NCI-H2081 treated with DMSO at 0.1 percent for 48 hours (cell line): ENCODE measurements around the gene REPS2.
"Not testable (repeated sequence)": the region's sequence is repeated elsewhere in the genome, so short reads cannot be mapped to it uniquely, and the experiment has no call there.

Source experiments
- DNase-seq: peaks from one replicate; lab custom pipeline; 2025; lab: John Stamatoyannopoulos, UW

Gene REPS2

DNA sequence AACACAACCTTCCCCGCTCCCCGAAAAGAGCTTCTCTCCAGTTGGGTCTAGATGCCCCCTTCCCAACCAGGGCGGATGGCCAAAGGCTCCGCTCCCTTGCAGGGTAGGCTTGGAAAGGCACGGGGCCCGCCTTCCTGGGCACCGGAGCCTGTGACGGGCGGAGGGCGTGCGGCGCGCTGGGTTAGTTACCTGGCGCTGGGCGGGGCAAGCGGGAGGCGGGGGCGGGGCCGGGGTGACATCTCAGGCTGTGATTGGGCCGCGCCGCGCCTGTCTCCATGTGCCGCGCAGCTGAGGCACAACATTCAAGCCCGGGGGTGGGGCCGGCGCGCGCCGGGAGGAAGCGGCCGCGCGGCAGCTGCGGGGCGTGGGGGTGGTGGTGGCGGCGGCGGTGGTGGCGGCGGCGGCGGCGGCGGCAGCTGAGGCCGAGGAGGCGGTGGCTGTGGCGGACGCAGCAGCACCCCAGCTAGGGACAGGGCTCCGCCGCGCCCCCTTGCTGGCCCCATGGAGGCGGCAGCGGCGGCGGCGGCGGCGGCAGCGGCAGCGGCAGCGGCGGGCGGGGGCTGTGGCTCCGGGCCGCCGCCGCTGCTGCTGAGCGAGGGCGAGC is at the start of gene REPS2:
Gene REPS2 (plus strand): TSS at position 298 of the 604 bp plus-strand sequence. CDS start 204 bp downstream, at position 502.
- peak; percentile 8 for DNase-seq

DNA sequence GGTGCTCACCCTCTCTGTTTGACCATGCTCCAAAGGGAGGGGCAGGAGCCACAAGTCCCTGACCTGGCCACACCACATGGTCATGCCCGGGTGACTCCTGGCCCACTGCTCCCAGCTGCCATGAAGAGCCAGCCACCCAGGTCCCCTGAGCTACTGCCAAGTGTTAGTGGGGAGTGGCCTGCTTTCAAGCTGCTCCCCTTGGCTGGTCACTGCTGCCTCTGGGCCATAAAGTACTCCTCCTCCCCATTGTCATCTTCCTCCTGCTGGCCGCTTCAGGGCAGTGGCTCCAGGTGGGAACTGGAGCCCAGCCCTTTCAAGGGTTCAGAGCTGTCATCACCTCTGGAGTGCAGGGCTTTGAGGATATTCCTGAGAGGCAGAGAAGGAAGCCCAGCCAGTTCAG is 49.0 kb upstream of the REPS2 start:
- DNase-seq: no peak

DNA sequence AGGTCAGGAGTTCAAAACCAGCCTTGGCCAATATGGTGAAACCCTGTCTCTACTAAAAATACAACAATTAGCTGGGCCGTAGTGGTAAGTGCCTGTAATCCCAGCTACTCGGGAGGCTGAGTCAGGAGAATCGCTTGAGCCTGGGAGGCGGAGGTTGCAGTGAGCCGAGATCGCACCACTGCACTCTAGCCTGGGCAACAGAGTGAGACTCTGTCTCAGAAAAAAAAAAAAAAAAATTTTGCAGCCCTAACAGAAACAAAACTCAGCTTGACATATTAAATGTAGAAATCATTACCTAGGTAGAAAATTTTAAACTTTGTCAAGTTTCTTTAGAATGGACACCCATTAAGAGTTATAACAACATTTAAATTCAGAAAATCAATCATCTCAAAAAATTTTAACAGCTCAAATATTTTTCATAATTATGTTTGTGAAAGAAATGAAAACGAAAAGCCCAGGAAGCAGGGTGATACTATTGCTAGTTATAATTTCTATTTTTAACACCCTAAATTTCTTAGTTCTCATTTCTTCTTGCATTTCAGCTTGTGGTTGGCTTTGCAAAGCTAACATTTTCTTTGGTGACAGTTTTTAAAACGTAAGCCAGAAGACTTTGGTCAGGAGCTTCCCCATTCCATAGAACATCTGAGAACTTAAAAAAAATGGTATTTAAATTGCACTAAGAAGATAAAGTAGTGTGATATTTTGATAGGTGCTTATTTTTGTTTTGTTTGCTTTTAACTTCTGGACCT is 43.0 kb upstream of the REPS2 start:
- no peak for DNase-seq

DNA sequence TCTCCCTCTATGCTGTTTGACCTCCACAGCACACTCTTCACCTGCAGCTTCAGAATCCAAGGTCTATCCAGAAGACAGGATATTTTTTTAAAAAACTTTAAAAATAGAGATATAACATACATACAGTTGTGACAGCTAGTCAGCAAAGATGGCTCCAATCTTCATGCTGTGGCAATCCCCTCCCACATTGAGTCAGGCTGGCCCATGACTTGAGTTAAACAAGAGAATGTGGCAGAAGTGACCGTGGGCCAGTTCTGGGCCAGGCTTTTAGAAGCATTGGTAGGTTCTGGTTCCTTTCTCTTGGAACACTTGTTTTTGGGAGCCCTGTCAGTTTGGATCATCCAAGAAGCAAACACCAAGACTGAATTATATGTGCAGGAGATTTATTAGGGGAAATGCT is 36.1 kb upstream of the REPS2 start:
- no peak for DNase-seq

DNA sequence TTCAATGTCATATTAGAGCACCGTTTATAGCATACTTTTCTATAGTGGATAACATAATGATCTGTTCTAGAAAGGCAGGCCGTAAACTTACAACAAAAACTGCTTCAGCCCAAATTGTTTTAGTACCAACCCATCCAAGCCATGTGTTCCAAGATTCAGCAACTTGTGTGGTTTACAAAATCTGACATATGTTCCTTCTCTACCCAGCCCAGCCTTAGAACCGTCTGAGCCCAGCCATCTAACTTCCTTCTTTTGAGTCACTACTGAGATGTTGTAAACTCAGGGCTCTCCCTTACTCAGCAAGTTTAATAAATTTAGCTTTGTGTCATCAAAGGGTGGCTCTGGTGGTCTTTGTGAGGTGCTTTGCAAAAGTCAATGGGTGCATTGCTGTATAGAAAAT is 32.4 kb upstream of the REPS2 start:
- no peak for DNase-seq

DNA sequence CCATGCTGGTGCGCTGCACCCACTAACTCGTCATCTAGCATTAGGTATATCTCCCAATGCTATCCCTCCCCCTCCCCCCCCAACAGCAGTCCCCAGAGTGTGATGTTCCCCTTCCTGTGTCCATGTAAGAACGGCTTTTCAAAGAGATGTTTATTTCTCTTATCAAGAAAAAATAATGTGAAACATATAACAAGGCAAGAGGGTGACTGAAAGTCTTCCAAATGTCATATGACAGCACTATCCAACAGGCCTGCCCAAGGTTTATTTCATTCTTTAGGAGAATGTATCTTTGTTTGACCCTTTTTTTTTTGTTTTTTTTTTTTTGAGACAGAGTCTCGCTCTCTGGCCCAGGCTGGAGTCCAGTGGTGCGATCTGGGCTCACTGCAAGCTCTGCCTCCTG is 29.9 kb upstream of the REPS2 start:
- no peak for DNase-seq

DNA sequence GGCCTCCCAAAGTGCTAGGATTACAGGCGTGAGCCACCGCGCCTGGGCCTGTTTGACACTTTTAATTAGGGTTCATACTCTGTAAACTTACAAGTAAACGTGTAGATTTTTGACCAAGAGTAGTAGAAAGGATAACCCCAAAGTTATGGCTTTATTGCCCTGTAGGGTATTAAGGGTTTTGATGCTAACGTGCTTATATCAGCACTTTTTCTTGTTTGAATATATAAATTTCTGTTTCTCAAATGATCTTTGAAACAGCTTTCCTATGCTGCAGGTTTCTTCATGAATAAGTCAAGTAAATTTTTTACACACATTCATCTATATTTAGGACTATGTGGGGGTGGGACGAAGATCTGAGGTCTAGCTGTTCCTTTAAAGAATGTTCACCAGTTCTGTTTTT is 29.3 kb upstream of the REPS2 start:
- no peak for DNase-seq

DNA sequence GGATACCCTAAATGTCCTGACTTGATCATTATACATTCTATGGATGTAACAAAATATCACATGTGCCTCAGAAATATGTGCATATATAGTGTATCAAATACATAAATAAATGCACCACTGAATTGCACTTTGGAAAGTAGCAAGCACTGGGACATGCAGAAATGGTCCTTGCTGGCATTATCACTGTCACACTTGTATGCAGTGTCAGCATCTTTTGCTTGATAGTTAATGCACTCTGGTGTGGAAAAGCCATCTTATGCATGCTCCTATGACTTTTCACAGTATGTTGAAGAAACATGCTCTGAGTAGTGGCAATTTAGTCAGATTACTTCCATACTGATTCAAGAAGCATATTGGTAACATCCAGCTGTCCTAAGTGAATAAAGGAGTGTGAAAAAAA is 27.5 kb upstream of the REPS2 start:
- DNase-seq: no peak

DNA sequence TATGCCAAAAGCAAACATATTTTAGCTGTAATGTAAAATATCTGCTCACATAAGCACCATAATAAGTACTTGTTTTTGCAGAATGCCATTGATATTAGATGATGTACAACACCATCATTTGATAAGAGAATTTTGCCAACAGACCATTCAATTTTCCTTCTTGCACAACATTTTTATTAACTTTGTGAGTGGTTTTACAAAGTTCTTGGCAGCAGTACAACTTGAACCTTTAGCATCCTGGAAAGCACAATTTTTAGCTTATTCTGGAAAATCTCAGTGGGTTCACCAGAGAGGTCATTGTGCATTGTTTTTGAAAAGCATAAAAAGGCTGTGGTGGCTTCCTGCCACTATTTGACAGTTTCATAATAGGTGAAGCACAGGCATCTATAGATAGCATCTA is 26.4 kb upstream of the REPS2 start:
- DNase-seq: no peak

DNA sequence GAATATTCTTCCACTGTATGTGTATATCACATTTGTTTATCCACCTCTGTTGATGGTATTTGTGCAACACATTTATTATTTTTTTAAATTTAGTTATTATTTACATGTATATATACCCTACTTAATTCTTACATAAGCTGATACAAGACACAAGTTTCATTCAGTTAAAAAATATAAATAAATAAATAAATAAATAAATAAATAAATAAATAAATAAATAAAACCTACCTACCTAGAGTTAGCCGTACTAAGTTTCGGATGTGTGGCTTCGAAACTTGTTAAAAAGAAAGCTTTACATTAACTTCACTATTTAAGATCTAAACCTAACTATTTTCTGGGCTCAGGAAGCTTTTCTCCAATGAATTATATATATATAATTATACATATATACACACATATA is 23.3 kb upstream of the REPS2 start:
- DNase-seq: no peak

DNA sequence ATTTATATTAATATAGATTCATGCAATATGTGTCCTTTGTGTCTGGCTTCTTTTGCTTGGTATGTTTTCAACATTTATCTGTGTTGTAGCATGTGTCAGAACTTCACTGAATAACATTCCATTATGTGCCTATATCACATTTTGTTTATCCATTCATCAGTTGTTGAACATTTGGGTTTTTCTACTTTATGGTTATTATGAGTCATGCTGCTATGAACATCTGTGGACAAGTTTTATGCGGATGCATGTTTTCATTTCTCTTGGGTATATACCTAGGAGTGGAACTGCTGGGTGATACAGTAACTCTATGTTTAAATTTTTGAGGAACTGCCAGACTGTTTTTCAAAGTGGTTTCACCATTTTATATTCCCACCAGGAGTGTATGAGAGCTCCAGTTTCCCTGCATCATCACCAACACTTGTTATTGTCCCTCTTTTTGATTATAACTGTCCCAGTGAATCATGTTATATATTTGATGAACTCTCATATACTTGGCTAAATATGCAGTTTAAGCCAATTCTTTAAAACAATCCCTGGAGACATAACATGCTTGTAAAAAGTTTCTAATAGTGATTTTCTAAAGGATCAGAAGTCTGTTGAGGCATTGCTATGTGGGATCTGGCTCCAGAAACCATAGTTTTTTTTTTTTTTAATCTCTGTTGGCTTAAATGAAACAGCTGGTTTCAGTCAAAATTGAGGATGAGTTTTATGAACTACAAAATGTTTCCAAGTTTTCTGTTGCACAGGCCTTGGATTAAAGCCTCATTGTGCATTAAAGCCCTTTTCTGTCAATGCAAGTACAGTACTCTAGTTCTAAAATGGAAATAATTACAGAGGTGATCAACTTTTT is 21.6 kb upstream of the REPS2 start:
- no peak for DNase-seq

DNA sequence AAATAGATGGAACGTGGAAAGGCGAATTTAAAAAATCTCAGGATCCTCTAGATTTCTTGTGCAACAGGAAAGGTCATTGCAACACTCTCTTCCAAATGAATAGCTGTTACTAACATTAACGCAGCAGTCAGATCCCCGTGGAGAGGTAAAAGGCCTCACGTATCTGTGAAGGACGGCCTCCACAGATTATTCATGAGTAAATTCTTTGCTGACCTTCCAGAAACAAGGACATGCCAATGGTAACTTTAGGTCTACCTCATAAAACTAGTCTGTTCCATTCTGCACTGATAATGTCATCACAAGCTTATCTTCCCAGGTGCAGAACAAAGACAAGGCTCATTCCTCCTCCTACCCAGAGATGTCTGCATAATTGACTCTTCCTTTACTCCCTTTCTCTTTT is 16.1 kb upstream of the REPS2 start:
- no peak for DNase-seq

DNA sequence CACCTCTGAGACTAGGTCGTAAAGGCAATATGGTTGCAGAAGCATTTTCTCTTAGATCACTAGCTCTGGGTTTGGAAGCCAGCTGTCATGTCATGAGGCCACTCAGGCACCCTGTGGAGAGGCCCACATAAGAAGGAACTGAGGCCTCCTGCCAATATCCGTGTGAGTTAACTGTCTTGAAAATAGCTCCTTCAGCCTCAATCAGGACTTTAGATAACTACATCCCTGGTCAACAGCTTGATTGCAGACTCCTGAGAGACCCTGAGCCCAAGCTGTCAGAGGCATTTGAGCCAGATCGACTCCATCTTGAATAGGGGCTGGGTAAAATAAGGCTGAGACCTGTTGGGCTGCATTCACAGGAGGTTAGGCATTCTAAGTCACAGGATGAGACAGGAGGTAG is 15.1 kb upstream of the REPS2 start:
- DNase-seq: no peak

DNA sequence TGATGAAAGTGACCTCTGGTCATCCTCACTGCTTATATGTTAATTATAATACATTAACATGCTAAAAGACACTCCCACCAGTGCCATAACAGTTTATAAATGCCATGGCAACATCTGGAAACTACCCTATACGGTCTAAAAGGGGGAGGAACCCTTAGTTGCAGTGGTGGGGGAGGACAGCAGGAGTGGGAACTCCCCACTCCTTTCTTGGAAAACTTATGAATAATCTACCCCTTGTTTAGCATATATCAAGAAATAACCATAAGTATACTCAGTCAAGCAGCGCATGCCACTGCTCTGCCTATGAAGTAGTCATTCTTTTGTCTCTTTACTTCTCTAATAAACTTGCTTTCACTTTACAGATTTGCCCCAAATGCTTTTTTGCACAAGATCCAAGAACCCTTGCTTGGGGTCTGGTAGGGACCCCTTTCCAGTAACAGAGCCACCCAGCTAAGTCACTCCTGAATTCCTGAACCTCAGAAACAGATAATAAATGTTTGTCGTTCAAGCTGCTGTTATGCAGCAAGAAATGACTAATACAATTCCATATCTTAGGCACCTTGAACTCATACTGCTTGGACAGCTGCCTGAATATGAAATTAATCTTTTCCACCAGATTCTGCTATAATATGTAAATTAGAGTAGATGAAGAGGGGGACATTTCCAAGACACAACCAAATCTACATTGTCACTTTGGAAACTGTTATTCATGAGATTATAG is 14.4 kb upstream of the REPS2 start:
- no peak for DNase-seq

DNA sequence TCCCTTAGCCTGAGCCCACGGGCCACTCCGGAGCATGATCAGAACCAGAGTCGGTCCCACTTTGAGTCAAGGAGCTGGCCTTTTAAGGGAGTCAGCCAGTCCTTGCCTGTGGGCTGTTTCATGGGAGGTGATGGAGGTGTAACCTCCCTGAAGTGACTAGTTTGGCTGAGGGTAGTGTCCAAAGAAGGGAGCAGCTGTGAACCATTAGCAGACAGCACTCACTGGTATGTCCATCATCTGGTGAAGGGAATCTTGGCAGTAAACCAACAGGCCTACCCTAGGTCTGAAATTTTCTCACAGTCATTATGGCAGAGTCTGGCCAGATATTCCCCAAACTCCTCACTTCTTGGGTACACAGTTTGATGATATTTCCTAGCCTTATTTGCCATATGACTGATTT is 12.3 kb upstream of the REPS2 start:
- no peak for DNase-seq

DNA sequence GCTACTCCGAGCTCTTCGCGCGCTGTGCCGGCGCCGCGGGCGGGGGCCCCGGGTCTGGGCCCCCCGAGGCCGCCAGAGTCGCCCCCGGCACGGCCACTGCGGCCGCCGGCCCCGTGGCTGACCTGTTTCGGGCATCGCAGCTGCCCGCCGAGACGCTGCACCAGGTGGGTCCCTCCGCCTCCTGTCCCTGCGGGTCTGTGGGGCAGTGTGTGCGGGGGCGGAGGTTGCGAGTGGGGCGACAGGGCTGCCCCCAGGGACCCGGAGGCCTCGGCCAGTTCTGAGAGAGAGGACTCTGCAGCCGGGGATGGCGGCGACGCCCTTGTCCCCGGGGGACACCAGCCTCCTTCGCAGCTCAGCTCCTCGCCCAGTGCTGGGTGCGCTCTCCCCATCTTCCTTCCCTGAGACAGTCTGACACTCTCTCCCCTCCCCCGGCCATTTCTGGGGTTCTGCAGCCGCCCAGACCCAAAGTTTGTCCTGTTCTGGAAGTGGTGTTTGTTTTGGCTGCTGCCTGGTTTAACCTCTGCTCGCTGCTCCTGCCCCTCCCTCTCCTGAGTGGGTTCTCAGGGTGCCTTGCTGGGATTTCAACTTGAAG is 609 bp downstream of the REPS2 start:
- no peak for DNase-seq

DNA sequence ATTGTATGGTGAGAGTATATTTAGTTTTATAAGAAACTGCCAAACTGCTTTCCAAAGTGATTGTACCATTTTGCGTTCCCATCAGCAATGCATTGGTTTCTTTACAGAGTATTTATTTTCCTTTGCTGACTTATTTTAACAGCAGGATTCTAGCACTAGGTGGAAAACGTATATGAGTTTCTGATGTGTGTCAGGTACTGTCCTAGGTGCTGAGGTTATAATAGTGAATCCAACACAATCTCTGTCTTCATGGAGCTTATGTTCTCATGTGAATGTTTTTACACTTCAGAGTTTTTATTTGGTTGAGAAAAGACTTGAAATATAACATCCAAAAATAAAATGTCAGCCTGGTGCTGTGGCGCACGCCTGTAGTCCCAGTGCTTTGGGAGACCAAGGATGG is 4.0 kb downstream of the REPS2 start:
- no peak for DNase-seq

DNA sequence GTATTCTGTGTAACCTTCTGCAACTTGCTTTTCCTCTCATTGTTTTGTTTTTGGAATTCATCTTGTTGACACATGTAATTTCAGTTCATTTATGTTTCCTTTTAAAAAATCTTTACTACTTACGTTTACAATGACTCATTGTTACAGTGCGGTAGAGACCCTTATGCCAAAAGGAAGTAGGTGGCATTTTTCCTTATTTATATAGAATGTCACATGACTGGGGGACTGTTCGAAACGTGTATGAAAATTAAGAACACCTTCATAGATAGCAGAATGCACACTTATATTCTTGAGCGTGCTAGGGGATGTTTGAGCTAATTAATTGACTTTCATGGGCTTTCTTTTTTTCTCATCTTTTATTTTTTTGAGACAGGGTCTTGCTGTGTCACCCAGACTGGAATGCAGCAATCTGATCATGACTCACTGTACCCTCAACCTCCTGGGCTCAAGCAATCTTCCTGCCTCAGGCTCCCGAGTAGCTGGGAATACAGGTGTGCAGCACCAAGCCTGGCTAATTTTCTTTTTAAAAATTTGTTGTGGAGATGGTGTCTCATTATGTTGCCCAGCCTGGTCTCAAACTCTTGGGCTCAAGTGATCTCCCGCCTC is 7.3 kb downstream of the REPS2 start:
- DNase-seq: no peak

DNA sequence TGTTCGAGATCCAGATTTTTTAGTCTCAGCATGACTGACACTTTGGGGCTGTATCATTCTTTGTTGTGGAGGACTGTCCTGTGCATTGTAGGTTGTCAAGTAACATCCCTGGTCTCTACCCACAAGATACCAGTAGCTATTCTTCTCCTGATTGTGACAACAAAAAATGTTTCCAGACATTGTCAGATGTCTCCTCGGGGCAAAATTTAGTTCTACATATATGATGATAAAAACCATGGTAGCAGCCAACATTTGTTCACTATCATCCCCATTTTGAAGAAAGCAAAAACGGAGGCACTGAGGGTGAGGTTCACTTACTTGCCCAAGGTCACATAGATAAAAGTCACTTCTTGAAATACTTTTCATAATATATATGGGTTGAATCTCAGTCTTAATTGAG is 11.3 kb downstream of the REPS2 start:
- DNase-seq: no peak

DNA sequence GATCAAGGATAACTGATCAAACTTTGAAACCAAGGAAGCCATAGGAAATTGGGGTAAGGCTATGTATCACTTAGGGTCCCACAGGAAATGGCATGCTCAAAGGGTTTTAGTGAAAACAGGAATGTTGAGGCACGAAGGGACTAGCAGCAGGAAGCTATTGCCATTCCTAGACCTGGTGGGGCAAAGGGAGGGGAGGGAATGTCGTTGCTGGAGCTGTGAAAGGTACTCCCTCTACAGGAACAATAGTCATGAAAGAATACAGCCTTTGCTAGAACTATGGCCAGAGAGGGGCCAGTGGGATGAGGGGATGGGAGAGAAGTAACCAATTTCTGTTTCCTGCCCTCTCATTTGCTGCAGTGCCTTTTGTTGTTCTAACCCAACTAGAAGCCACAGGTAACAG is 11.9 kb downstream of the REPS2 start:
- no peak for DNase-seq

DNA sequence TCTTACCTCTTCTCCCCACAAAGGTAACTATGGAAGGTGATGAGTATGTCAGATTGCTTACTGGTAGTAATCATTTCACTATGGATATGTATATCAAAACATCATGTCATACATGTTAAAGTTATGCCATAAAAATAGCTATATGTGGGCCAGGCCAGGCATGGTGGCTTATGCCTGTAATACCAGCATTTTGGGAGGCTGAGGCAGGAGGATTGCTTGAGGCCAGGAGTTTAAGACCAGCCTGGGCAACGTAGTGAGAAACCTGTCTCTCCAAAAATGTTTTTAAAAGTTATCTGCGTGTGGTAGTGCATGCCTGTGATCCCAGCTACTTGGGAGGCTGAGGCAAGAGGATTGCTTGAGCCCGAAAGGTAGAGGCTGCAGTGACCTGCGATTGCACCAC is 16.2 kb downstream of the REPS2 start:
- not testable (repeated sequence) for DNase-seq

DNA sequence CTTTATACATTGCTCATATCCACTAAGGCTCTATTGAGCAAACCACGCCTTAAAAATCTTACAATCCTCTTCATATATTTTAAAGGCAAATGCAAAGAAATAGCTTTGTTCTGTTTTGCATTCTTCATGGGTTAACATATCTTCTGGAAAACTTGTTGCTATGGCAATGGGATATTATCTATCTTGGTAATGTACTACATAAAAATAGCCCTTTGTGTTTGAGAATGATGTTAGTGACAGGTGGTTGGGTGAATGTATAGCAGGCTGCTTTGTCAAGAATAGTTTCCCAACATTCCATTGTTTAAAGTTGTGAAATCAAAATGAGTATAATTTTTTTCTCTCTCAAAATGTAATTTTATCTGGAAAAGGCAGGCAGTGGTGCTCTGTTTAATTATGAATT is 16.8 kb downstream of the REPS2 start:
- no peak for DNase-seq
